GM12878 (cell line): ENCODE measurements around the gene RNU6-1. TPM values are rescaled to one million over a fixed set of nuclear protein-coding genes. Genes with fewer than 3 reads are reported as not detected.

Source experiments
- ATAC-seq: fragments of 200-7000 bp; cut with Tn5 transposase; 3 replicates; pipeline ENCODE4 v1.9.1; 2020; ENCODE audit warnings: mild to moderate bottlenecking, moderate library complexity
- BruUV-seq: library from RNA; stranded (reverse); fragments of 400-500 nt; replicated peaks from 2 replicates; lab custom pipeline; 2021; lab: Mats Ljungman, UMichigan
- CTCF ChIA-PET: fragments of 300-600 bp; sonication (Branson Sonifier 250); formaldehyde crosslinking; extraction: SDS; loops from one replicate; lab custom pipeline; 2021; ENCODE audit warnings: inconsistent platforms; lab: Yijun Ruan, JAX
- POLR2A ChIA-PET: fragments of 350-600 bp; formaldehyde crosslinking; extraction: SDS; loops from one replicate; lab custom pipeline; 2021; ENCODE audit warnings: inconsistent platforms; lab: Charles Lee
- RAD21 ChIA-PET: fragments of 300-600 bp; sonication (Branson Sonifier 250); formaldehyde crosslinking; loops from one replicate; lab custom pipeline; 2023; ENCODE audit warnings: antibody characterized with exemption; ENCODE audit not compliant: unreplicated experiment; lab: Charles Lee
- SMC1A ChIA-PET: fragments of 300-600 bp; sonication (Branson Sonifier 250); formaldehyde crosslinking; loops from one replicate; lab custom pipeline; 2023; ENCODE audit not compliant: unreplicated experiment, uncharacterized antibody; lab: Charles Lee
- DNase-seq: peaks from one replicate; pipeline ENCODE4 v3.0.0-alpha.2; 2011; ENCODE audit warnings: low read depth, low spot score
- FAIRE-seq: peaks from 3 replicates; lab custom pipeline; 2011; peaks lifted over from hg19 to GRCh38; lab: Jason Lieb, UNC
- H2AFZ ChIP-seq: 2 replicates; pipeline ENCODE4 v1.6.0; 2011; ENCODE audit warnings: low read depth, low read length, control low read depth; ENCODE audit not compliant: control insufficient read depth
- H3K27ac ChIP-seq: 2 replicates; pipeline ENCODE4 v1.5.1; 2011; ENCODE audit warnings: control low read depth; ENCODE audit not compliant: control insufficient read depth, insufficient read depth
- H3K27me3 ChIP-seq, 2 experiments: replicated peaks in 1 of 2; 2 replicates each; pipeline versions ENCODE4 v1.6.0 to v1.6.1; 2011; ENCODE audit warnings: low read length in 1 of 2; ENCODE audit not compliant: control insufficient read depth in 2 of 2, insufficient read depth in 2 of 2
- H3K36me3 ChIP-seq, 2 experiments: 2 replicates each; pipeline ENCODE4 v1.5.1; 2011; ENCODE audit warnings: low read length in 1 of 2; ENCODE audit not compliant: control insufficient read depth in 2 of 2, insufficient read depth in 2 of 2
- H3K4me1 ChIP-seq: 2 replicates; pipeline ENCODE4 v1.6.1; 2011; ENCODE audit warnings: mild to moderate bottlenecking, low read length, moderate library complexity, mixed read lengths; ENCODE audit not compliant: control insufficient read depth, insufficient read depth
- H3K4me2 ChIP-seq: 2 replicates; pipeline ENCODE4 v1.6.0; 2011; ENCODE audit warnings: control low read depth; ENCODE audit not compliant: control insufficient read depth, insufficient read depth
- H3K4me3 ChIP-seq: fragments of 200-600 bp; sonication (generic); 2 replicates; pipeline ENCODE4 v1.5.1; 2016
- H3K79me2 ChIP-seq: 2 replicates; pipeline ENCODE4 v1.6.0; 2011; ENCODE audit warnings: low read length; ENCODE audit not compliant: control insufficient read depth, insufficient read depth
- H3K9ac ChIP-seq: 2 replicates; pipeline ENCODE4 v1.8.0; 2011; ENCODE audit warnings: low read length, control low read depth, mixed read lengths; ENCODE audit not compliant: control insufficient read depth, insufficient read depth
- H3K9me3 ChIP-seq: replicated peaks from 3 replicates; pipeline ENCODE4 v1.5.1; 2011; ENCODE audit warnings: mild to moderate bottlenecking, low read length; ENCODE audit not compliant: control insufficient read depth, insufficient read depth
- H4K20me1 ChIP-seq: 2 replicates; pipeline ENCODE4 v1.6.0; 2011; ENCODE audit not compliant: control insufficient read depth, insufficient read depth
- BCL3 ChIP-seq: IDR thresholded peaks from 2 replicates; pipeline ENCODE4 v1.6.1; 2011; ENCODE audit warnings: borderline replicate concordance, low read depth, mild to moderate bottlenecking, moderate library complexity, low read length; ENCODE audit not compliant: insufficient read depth, poor library complexity, severe bottlenecking
- BHLHE40 ChIP-seq, 2 experiments: fragments of 450-650 bp in 1 of 2; IDR thresholded peaks; 2 replicates each; pipeline ENCODE4 v1.6.1; 2011 to 2017; ENCODE audit warnings: low read depth in 2 of 2, borderline replicate concordance in 1 of 2, improper control_type of control experiment in 1 of 2, low read length in 1 of 2, mild to moderate bottlenecking in 1 of 2
- HDAC2 ChIP-seq: fragments of 200-600 bp; sonication (generic); IDR thresholded peaks from 2 replicates; pipeline ENCODE4 v1.6.1; 2017
- NFYA ChIP-seq: IDR thresholded peaks from 2 replicates; pipeline ENCODE4 v1.6.1; 2011; ENCODE audit warnings: low read depth, mild to moderate bottlenecking, low read length, improper control_type of control experiment, borderline replicate concordance
- SMARCA5 ChIP-seq: fragments of 450-650 bp; IDR thresholded peaks from 2 replicates; pipeline ENCODE4 v1.6.1; 2017; ENCODE audit warnings: mild to moderate bottlenecking
- SPI1 ChIP-seq: IDR thresholded peaks from 2 replicates; pipeline ENCODE4 v1.6.1; 2011; ENCODE audit warnings: low read depth, mild to moderate bottlenecking, low read length, moderate library complexity, borderline replicate concordance; ENCODE audit not compliant: insufficient read depth
- ZBTB40 ChIP-seq: fragments of 450-650 bp; IDR thresholded peaks from 2 replicates; pipeline ENCODE4 v1.6.1; 2016; ENCODE audit warnings: mild to moderate bottlenecking, moderate library complexity, borderline replicate concordance
- ZNF24 ChIP-seq: fragments of 450-650 bp; IDR thresholded peaks from 2 replicates; pipeline ENCODE4 v1.6.1; 2017; ENCODE audit warnings: antibody characterized with exemption, mild to moderate bottlenecking
- WGBS: methylation state at CpG from one replicate; pipeline ENCODE4 v1.1.6; 2016; ENCODE audit warnings: low lambda C conversion rate; ENCODE audit not compliant: insufficient replicate concordance, insufficient coverage; ENCODE audit errors: missing lambda C conversion rate; 5-methylcytosine and 5-hydroxymethylcytosine counted together
- in situ Hi-C: fragments of 300-500 bp; cut with MboI; formaldehyde crosslinking; loops from 9 replicates; pipeline ENCODE4 v1.14.3; 2018; ENCODE audit warnings: mixed read lengths
- intact Hi-C: fragments of 100-400 bp; cut with micrococcal nuclease; formaldehyde crosslinking; loops from one replicate; pipeline ENCODE4 v1.14.2; 2022; ENCODE audit not compliant: unreplicated experiment
- polyA plus RNA-seq, 11 experiments: library from polyadenylated mRNA; depleted of rRNA in 4 of 11; unstranded in 6 of 11; stranded (reverse) in 5 of 11; fragments of >200 nt; fragmentation: Nextera tagmentation in 4 of 11; fragmentation: Illumina TruSeq in 1 of 11; extraction: Ambion mirVana in 4 of 11; extraction: Trizol in 1 of 11; gene quantifications; 1 replicate in 1 of 11; 2 replicates in 10 of 11; pipeline versions ENCODE4 v1.2.1 to v1.2.3, GENCODE V29; 2011 to 2016; ENCODE audit warnings: inconsistent platforms in 2 of 11, missing spikeins in 2 of 11, low read depth in 1 of 11
- total RNA-seq, 4 experiments: library from RNA; depleted of rRNA in 3 of 4; stranded (reverse); fragments of >200 nt in 3 of 4; fragmentation: Illumina TruSeq in 1 of 4; extraction: Trizol in 1 of 4; gene quantifications; 2 replicates each; pipeline versions ENCODE4 v1.2.1 to v1.2.3, GENCODE V29; 2013 to 2021

RNU6-1 gene
- total and polyA plus RNA-seq, 10 of the 15 experiments (the other 5 are each of a cell fraction or from before 2014, with no cell fraction given), result not detected

DNA sequence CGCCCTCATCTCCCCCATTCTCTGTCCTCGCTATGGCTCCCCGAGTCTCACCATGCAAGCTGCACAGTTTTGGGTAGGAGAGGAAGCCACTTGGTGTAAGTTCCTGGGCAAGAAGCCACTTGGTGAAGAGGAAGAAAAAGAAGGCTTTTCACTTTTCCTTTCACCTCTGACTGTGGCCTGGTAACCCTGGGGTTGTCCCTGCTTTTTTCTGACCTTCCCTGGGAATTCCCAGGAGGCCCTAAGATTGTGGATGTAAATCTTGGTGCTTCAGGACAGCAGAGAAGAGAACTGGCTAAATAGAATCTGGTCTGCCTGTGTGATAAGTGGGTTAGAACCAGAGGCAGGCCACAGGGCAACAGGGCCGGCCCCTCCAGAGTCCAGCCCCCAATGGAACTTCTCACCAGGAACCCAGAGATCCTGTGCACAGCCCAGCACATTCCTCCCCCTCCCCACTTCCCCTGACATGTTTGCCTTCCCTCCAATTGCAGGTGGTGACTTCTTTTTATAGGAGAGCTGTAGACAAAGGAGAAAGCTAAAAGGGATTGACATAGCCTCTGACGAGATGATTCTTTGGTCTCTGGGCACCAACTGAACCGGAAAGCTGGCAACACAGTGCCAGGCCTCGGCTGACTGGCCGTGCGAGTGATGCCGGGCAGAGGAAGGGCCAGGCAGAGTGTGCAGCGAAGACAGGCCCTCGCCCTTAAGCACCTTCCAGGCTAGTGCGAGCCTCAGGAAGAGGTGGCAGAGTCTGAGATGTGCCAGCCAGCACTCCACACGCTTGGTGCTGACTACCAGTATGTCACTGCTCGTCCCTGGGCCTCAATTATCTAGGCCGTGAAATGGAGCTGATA, 34.0 kb downstream of the RNU6-1 start:
- DNase-seq (no peak), FAIRE-seq (no peak), ATAC-seq (no peak)
- peaks cover 5% of the 10 kb centered on the region for H3K4me1 ChIP-seq
- H3K9ac ChIP-seq, result 0 out of 2 replicates have a peak overlapping the region, but pooled peaks have one; percentile 34
- 70% methylated on average over 16 of the region's 16 CpGs for WGBS
- ChIA-PET RAD21 (no interaction called here), POLR2A (no interaction called here), CTCF (no interaction called here), SMC1A (no interaction called here)
- no peaks in the 10 kb centered on the region for H3K79me2 ChIP-seq
- intact Hi-C loops, result no loop called here
- no peak overlapping the region for H2AFZ ChIP-seq
- no peaks in the 10 kb centered on the region for H3K27me3 ChIP-seq
- no peak overlapping the region for H3K4me2 ChIP-seq
- H3K36me3 ChIP-seq, result no peaks in the 10 kb centered on the region; a peak in 2 of 4 replicates
- H3K4me3 ChIP-seq, result no peak overlapping the region
- in situ Hi-C loops, result no loop called here
- H4K20me1 ChIP-seq, result no peaks in the 10 kb centered on the region; the same call in 1 of the 2 replicates
- H3K9me3 ChIP-seq, result no peaks in the 10 kb centered on the region
- no TSS peak for BruUV-seq
- TF ChIP-seq SMARCA5, result no peak
- no peak overlapping the region for H3K27ac ChIP-seq

GRCh38 chr15:67805008-67805665, 34.7 kb downstream of the RNU6-1 start:
- no TSS peak for BruUV-seq
- in situ Hi-C loops, result no loop called here
- TF ChIP-seq ZNF24, result no peak
- no peak for TF ChIP-seq HDAC2
- TF ChIP-seq NFYA, result no peak
- no peak for TF ChIP-seq SPI1
- TF ChIP-seq BCL3, result no peak
- no peak for TF ChIP-seq ZBTB40
- TF ChIP-seq BHLHE40 (IDR thresholded peaks at IDR 0.05; ENCODE audit: borderline replicate concordance in 1 of 2, low read depth in 2 of 2, low read length in 1 of 2), result no peak

More at GRCh38 chr15:67805008-67805665, 34.7 kb downstream of the RNU6-1 start:
- Histone ChIP-seq H3K9ac (no peak overlapping the region), H4K20me1 (no peaks in the 10 kb centered on the region; the same call in 1 of the 2 replicates), H2AFZ (no peak overlapping the region), H3K4me3 (no peak overlapping the region), H3K27ac (no peak overlapping the region), H3K36me3 (no peaks in the 10 kb centered on the region; a peak in 2 of 4 replicates), H3K4me1 (peaks cover 5% of the 10 kb centered on the region), H3K4me2 (no peak overlapping the region), H3K79me2 (no peaks in the 10 kb centered on the region), H3K9me3 (no peaks in the 10 kb centered on the region), H3K27me3 (no peaks in the 10 kb centered on the region)
- ChIA-PET POLR2A (interaction anchor here (0.6 kb wide), 1 partner anchor 432 kb away, joined by 9 read pairs; no protein-coding TSS in a partner anchor), SMC1A (no interaction called here), CTCF (no interaction called here), RAD21 (no interaction called here)
- 93% methylated on average over 17 of the region's 17 CpGs for WGBS
- intact Hi-C loops, result no loop called here
- no peak for DNase-seq
- FAIRE-seq, result no peak
- no peak for ATAC-seq
